ENCODE data around the gene PKNOX1.
"Not testable (repeated sequence)": the region's sequence is repeated elsewhere in the genome, so short reads cannot be mapped to it uniquely, and the experiment has no call there.

Gene PKNOX1

DNA sequence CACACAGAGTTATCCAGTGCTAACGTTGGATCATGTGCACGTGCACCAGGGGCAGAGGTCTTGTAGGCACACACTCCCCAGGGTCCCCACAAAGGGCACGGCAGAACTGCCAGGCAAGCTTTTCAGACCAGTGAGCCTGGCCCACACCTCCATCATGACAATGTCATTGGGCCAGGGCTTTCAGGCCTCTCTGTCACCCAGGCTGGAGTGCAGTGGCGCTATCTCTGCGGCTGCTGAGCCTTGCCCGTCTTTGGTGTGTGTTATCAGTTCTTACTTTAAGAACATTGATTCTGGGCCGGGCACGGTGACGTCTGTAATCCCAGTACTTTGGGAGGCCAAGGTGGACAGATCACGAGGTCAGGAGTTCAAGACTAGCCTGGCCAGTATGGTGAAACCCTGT is 44.2 kb downstream of the PKNOX1 start:
- DNase-seq (ENCODE audit: low read depth in 2 of 3, low spot score in 1 of 3), result no peak

DNA sequence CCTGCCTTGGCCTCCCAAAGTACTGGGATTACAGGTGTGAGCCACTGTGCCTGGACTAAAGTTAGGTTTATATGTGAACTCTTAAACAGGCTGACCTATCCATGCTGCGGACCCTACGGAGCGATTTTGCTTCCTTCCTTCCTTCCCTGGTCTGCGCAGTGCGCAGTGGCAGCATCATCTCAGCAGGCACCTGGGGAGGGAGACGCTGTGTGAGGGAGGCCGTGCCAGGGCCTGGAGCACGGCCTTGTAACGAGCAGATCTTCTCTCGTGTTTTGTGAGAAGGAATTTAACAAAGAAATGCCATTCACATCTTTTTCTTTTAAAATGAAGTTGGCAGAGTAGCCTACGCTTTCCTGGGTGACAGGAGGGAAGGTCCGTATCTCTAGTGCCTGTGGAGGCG is 45.8 kb downstream of the PKNOX1 start:
- DNase-seq (ENCODE audit: low read depth in 2 of 3, low spot score in 1 of 3), result no peak

DNA sequence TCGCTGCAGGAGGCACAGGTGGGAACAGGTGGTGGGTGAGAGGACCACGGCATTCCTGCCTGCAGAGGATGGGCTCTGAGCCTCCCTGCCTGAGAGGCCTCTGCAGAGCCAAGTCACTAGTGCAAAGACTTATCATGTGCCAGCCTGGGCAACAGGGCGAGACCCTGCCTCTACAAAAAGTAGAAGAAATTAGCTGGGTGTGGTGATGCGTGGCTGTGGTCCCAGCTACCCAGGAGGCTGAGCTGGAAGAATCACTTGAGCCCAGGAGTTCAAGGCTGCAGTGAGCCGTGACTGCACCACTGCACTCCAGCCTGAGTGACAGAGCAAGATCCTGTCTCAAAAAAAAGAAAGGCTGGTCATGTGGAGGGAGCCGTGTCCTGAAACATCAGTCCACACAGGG is 46.4 kb downstream of the PKNOX1 start:
- no peak for DNase-seq (ENCODE audit: low read depth in 2 of 3, low spot score in 1 of 3)

DNA sequence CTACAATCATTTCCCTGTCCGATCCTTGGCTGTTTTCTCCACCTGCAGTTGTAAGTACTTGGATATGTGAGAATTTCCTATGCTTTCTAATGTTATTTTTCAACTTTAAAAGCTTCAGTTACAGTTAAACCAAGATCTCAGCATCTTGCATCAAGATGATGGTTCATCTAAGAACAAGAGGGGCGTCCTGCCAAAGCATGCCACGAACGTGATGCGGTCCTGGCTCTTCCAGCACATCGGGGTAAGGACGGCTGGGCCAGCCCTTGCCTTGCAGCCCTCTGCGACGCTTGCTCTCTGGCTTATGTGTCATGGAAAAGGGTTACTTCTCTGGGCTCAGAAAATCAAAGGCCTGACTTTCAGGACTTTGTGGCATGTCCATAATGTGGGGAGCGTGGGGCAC is 46.8 kb downstream of the PKNOX1 start:
- DNase-seq (ENCODE audit: low read depth in 2 of 3, low spot score in 1 of 3), result no peak

DNA sequence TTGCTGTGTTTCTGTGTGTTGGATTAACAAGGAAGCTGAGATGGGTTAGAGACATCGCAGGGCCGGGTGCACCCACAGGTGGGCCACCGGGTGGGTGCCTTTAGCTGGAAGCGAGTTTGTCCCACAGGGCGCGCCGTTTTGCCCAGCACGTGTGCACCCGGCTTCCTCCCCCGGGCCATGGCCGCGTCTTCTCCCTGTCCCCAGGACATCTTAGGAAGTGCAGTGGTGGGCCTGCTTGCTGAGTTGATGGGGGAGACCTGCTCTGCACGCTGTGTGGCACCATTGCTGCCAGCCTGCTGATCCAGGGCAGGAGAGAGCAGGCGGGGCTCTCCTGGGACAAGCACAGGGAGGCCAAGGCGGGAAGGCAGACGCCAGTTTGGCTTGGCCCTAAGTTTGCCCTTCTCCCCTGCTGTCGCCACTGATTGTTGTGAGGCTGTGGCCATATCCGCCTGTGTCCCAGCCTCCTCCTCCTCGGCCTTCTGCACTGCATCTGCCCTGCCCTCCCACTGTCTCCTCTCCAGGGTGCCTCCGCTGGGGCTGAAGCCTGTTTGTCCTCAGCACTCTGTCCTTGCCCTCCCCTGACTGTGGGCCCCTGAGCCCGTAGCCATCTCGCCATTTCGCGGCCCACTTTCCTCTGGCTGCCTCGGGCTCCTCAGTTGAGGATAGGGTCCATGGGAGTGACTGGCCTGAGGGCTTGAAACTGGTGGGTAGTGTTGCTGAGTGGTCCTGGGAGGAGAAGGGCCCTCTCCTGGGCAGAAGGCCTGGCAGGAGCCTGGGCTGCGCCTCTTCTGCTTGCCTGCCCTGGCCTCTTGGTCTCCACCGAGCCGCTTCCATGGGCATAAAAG is 47.6 kb downstream of the PKNOX1 start:
- DNase-seq (ENCODE audit: low read depth in 2 of 3, low spot score in 1 of 3), result no peak

DNA sequence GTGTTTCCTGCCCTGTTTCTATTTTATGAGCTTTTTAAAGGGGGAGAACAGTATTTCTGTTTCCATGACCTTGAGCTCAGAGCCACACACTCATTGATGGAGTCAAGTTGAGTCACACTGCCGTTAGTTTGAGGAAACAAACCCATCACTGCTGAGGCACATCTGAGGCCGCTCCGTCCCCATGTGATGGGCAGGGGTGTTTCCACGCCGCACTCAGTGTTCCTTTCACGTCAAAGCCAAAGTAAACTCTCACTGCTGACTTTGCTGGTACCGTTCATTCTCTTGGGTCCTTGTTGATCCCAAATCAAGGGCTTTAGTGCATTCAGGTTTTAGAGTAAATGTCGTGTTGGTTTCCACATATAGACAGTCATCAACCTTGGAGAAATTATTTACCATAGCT is 48.8 kb downstream of the PKNOX1 start:
- DNase-seq (ENCODE audit: low read depth in 2 of 3, low spot score in 1 of 3), result no peak

DNA sequence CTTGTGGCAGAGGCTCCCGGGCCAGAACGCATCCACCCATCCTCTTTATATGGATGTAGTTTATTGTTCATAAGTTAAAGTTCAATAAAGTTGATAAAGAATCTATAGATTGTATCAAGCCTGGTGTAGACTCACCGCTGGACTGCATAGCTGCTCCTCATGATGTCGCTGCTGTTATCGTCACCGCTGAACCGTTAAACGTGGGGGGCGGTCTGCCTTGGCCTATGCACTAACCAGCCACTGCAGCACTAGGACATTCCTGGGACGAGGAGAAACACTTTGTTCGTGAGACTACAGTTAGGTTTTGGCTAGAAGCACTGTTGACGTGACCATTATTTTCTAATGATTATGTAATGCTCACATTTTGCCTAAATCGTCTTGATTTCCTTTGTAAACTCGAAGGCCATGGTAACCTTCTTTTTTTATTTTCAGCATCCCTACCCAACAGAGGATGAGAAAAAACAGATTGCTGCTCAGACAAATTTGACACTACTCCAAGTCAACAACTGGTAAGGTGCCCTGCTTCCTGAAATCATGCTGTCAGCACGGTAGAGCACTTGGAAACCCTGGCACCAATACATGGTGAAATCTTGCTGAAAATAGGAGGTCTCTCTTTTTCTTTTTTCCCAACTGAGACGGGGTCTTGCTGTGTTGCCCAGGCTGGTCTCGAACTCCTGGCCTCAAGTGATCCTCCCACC is 50.2 kb downstream of the PKNOX1 start:
- no peak for DNase-seq (ENCODE audit: low read depth in 2 of 3, low spot score in 1 of 3)

DNA sequence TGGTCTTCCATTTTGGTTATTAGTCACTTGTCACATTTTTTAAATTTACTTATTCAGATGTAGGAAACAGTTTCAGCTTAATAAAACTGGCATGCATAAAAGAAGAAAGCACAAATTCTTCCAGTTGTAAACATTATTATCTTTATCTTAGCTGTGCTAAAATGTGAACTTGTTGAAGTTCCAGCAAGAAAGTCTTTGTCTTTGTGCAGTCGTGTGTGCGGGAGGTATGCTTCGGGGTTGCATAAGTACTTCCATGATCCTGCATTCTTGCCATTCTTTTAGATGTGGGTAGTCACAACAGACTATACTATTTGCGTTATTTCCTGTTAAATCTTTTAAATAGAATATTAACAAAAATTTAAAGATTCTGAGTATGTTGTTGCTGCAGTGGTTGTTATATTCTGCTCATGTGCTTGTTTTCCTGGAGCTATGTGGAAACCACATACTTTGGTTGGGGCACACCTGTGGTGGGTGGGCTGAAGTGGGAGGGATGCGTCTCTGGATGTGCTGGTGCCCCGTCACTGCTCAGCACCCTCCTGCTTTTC is 51.3 kb downstream of the PKNOX1 start:
- DNase-seq (ENCODE audit: low read depth in 2 of 3, low spot score in 1 of 3), result no peak

DNA sequence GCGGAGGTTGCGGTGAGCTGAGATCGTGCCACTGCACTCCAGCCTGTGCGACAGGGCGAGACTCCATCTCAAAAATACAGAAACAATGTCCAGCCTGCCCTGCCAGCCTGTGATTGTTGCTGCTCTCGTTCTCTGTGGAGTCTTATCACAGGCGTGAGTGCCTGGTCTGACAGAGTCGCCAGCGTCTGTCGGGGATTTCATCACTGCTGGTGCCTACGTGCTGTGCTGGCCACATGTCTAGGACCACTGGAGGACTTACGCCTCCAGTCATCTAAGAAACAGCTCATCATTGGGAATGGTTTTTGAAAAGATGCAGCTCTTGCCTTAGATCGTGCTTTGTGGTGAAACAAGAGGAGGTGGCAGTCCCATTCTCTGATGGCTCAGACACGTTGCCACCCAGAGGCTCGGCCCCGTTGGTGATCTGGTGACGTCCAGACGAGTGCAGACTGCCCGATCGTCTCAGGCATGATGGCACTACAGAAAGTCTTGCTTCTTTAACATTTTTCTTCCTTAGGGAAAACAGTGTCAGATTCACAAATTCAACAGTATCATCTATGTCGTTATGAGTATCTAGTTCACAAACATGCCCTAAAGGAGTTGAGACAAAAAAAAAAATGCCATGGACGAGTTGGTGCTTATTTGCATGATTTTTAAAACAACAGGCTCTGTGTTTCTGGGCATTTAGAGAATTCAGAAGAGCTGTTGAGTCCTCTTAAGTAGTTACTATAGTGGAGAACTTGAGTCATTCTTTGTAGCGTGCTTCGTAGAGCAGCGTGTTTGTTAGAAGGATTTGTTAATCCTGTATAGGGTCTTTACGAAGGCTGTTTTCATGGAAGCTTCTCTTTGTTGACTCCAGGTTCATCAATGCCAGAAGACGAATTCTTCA is 53.7 kb downstream of the PKNOX1 start:
- DNase-seq (ENCODE audit: low read depth in 2 of 3, low spot score in 1 of 3), result no peak

DNA sequence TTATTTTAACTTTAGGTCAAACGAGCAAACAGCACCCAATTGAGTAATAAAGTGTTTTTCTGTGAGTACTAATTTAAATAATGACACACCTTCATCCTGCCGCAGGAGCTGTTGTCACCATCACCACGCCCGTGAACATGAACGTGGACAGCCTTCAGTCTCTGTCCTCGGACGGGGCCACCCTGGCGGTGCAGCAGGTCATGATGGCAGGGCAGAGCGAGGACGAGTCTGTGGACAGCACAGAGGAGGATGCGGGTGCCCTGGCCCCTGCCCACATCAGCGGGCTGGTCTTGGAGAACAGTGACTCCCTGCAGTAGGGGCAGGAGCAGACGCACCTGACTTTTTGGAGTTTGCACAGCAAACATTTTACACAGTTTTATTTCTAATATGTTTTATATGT is 55.4 kb downstream of the PKNOX1 start:
- no peak for DNase-seq (ENCODE audit: low read depth in 2 of 3, low spot score in 1 of 3)

DNA sequence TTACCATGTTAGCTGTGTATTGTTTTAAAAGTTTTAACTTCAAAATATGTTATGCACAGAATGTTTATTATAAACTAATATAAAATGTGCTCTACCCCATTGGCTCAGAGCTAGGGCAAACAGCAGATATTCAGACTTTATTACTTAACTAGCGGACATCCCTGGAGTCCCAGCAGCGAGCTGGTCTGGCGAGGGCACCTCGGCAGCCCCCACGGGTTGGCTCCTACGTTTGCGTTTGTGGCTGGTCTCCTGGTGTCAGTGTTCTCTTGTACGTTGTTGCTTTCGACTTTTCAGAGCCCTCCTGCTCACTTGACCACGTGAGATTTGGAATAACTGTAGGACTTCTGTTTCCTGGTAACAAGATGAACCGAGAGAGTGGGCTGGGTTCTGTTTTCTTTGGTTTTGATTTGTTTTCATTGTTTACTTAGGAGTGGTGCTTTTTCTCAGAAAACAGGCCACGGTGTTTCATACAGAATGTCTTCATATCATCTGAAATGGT is 56.8 kb downstream of the PKNOX1 start:
- DNase-seq (ENCODE audit: low read depth in 2 of 3, low spot score in 1 of 3), result no peak

DNA sequence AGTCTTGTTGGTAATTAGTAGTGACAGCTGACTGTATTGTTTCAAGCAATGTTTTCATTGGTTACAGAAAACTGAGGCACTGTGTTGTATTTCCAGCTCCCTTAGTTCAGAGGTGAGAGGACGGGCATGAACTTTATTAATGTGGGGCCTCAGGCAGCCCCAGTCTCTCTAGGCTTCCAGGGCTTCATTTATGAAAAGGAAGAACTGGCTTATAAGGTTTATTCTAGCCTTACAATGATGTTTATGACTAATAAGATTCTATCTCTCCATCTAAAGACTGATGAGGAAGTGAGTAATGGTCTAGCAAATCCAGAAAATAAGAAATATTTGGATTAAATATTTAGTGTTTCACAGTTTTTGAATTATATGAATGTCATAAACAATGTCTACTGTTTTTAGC is 59.7 kb downstream of the PKNOX1 start:
- DNase-seq (ENCODE audit: low read depth in 2 of 3, low spot score in 1 of 3), result no peak

DNA sequence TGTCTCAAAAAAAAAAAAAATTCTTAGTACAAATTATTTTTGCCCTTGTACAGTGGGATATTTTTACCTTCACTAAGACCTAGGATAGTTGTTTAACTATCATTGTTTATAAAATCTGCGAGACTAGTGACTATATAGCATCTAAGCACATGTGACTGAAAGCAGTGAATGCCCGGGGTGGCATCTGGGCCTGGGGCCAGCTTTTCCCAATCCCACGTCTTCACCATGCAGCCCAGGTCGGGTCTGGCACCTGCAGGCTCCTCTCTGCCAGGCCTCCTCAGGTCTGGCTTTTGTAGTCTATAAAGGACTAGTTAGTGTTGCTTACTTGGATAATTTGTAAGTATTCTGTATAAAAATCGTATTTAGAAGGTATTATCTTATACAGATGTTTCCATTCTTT is 60.5 kb downstream of the PKNOX1 start:
- DNase-seq (ENCODE audit: low read depth in 2 of 3, low spot score in 1 of 3), result no peak

DNA sequence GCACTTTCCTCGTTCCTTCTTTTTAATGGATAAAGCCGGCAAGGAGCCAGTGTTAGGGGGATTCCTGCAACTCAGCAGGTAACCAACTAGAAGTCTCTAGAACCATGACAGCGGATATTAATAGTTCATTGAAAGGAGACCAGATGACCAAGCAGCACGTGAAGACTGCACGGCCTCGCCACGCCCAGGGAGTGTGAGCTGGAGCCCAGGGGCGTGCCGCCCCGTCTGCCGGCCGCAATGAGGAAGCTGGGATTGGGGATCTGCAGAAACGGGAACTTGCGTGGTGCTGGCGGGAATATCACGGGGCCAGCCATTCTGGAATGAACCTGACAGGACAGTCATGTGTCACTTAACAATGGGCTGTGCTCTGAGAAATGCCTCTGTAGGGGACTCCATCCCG is 62.5 kb downstream of the PKNOX1 start:
- DNase-seq (ENCODE audit: low read depth in 2 of 3, low spot score in 1 of 3), result not testable (repeated sequence)

DNA sequence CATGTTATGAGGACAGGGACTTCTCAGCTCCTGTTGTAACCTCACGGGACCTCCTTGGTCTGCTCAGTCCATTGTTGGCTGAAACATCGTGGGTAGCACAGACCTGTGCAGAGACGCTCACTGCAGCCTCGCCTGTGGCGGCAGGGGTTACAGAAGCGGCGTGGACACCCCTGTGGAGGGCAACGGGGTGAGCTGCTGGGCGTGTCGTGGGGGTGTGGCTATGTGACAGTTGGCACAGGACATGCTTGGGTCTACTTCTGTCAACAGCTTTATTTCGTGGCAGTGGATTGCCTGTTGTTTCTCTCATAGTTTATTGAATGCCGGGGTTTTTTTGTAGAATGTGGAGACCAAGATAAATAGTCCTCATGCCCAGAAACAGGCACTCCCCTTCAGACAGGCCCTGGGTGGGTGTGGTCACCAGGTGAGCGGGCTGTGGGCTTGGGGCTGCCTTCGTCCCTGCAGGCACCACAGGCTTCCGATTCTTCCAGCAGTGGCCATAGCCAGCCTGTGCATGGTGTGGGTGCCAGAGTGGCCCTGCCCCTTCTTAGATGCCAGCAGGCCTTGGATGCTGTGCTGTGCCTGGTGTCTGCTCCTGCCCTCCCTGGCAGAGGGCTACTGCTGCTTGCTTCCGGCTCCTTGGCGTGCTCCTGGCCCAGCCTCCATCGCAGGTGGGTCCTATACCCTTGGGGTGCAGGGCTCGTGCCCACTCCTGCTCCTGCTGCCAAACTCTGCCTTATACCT is 63.7 kb downstream of the PKNOX1 start:
- DNase-seq (ENCODE audit: low read depth in 2 of 3, low spot score in 1 of 3), result not testable (repeated sequence)

DNA sequence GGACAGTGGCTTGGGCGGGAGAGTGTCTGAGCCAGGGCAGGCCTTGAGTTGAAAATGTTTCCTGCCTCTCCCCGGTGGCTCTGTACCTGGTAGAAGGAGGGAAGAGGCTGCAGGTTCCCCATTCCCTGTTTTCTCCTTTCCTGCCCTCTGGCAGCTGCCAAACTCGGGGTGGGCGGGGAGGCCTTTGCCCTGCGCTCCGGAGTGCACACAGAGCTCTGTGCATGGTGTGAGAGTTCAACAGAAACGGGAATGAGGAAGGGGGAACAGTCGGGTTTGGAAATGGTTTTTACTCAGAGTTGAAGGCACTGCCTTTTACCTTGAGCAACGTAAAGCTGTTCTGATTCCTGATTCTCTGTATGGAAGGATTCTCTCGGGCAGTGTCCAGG is 64.3 kb downstream of the PKNOX1 start:
- not testable (repeated sequence) for DNase-seq (ENCODE audit: low read depth in 2 of 3, low spot score in 1 of 3)

DNA sequence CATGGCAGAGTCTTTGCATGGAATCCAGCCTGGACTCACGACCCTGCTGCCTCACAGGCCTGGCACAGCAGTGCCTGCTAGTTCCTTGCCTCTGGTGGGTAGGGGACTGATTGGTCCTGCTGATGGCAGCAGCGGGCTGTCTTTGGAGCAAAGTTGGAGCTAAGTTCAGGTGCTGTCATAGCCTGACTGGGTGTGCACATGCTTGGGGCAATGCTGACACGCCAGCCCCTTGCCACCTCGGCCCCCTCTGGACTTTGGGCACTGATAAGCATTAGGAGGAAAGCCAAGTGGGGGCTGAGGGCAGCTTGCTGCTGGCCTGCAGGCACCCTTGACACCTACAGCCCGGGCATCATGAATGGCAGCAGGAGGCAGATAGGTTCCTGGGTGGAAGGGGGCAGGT is 67.8 kb downstream of the PKNOX1 start:
- DNase-seq (ENCODE audit: low read depth in 2 of 3, low spot score in 1 of 3), result not testable (repeated sequence)

DNA sequence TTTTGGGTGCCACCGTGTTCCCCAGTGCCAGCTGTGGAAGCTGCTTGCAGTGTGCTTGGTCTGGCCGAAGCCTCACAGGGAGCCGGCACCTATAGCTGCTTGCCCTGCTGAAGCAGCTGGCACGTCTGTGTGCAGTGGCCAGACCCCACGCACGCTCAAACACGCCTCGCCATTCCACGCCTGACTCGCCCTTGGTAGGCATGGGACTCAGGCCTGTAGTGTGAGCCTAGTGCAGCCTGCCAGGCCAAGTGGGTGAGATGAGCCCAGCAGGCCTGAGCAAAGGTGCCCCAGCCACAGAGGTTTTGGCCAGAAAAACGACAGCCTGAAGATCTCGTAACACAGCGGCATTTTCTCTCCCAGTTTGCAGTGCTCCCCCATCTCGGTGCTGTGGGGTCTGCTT is 68.9 kb downstream of the PKNOX1 start:
- DNase-seq (ENCODE audit: low read depth in 2 of 3, low spot score in 1 of 3), result not testable (repeated sequence)

DNA sequence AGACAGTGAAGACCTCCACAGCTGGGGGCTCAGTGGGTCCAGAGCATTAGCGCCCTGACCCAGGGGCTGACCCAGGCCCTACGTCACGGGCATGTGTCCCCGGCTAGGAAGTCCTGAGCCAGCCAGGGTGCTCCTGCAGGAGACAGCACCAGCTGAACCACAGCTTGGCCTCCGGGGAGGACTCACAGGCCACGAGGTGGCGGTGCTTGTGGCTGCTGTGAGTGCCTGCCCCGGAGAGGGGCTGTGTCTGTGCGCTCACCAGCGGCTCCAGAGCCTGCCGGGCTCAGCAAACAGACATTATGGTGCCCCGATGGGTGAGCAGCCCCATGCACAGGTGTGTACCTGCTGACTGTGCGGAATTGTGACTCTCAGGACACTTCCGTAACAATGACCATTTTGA is 70.2 kb downstream of the PKNOX1 start:
- not testable (repeated sequence) for DNase-seq (ENCODE audit: low read depth in 2 of 3, low spot score in 1 of 3)

DNA sequence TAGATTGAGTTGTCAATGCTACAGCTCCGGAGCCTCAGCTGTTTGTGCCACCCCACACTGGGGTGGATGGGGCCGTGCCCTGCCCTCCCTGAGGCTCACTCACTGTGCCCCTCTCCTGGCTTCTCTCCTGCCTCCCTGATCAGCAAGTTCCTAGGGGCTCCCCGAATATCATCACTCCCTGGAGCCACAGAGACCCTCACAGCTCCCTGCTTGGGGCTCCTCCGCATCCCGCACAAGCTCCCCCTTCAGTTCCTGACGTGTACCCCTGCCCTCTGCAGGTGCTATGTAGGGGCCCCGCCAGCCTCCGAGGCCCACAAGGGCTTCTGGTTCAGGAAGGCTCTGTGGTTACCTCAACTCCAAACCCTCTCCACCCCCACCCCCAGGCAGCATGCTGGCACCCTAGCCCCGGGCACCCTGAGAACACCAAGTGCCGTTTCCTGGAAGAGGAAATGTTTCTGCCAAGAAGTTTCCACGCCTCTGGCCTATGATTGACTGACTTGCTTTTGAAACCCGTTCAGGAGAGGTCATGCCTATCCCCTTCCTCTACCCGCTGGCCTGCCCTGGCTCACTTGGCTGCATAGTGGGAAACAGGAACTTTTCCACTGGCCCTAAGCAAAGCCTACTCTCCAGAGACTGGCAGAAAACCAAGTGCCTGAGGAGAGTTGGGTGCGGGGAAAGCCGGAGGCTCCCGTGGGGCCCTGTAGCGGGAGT is 71.0 kb downstream of the PKNOX1 start:
- not testable (repeated sequence) for DNase-seq (ENCODE audit: low read depth in 2 of 3, low spot score in 1 of 3)
